Muscle layer of duodenum (tissue), 2 donors: ENCODE measurements around the gene LYZL2.
"Not testable (repeated sequence)": the region's sequence is repeated elsewhere in the genome, so short reads cannot be mapped to it uniquely, and the experiment has no call there.

Experiments
- H3K27ac ChIP-seq: one replicate; pipeline ENCODE4 v1.7.0; 2013; ENCODE audit warnings: mild to moderate bottlenecking, low read length
- H3K27me3 ChIP-seq: one replicate; pipeline ENCODE4 v1.7.0; 2013; ENCODE audit warnings: low read depth, mild to moderate bottlenecking, control low read depth, low read length
- H3K36me3 ChIP-seq, 2 donors: one replicate each; pipeline ENCODE4 v1.7.0; 2013; ENCODE audit warnings: low read length in 2 of 2, control low read depth in 1 of 2, mild to moderate bottlenecking in 1 of 2; ENCODE audit not compliant: insufficient read depth in 2 of 2, control insufficient read depth in 1 of 2
- H3K4me1 ChIP-seq, 2 donors: one replicate each; pipeline ENCODE4 v1.7.0; 2013; ENCODE audit warnings: low read length in 2 of 2, mild to moderate bottlenecking in 2 of 2, control low read depth in 1 of 2, moderate library complexity in 1 of 2; ENCODE audit not compliant: insufficient read depth in 2 of 2, control insufficient read depth in 1 of 2
- H3K4me3 ChIP-seq, 2 donors: one replicate each; pipeline ENCODE4 v1.7.0; 2013; ENCODE audit warnings: low read length in 2 of 2, low read depth in 1 of 2, mild to moderate bottlenecking in 1 of 2
- H3K9me3 ChIP-seq, 2 donors: one replicate each; pipeline ENCODE4 v1.7.0; 2013; ENCODE audit warnings: low read length in 2 of 2, control low read depth in 1 of 2, mild to moderate bottlenecking in 1 of 2; ENCODE audit not compliant: control insufficient read depth in 1 of 2
- donor health status: healthy.

The LYZL2 gene

GRCh38 chr10:30631188-30631587, 1.6 kb upstream of the LYZL2 start:
- Histone ChIP-seq H3K4me1 (peaks cover 0 to 3% of the 10 kb centered on the region in 2 donors), H3K36me3 (no peaks in the 10 kb centered on the region), H3K27ac (no peak overlapping the region), H3K4me3 (no peak overlapping the region), H3K27me3 (no peaks in the 10 kb centered on the region), H3K9me3 (no peaks in the 10 kb centered on the region)

DNA sequence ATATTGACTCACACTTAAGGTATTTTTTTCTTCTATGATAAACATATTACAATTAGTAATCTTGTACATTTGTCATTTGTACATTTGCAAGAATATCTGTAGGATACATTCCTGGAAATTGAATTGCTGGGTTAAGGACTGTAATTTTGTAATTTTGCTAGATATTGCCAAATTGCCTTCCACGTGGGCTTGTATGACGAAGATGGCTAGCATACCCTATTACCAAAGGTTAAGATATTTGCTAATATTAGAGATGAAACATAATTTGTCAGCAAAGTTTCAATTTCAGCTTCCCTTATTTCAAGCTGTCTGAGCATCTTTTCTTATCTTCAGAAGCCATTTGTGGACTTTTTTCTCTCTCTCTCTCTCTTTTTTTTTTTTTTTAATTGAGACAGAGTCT, 1.0 kb upstream of the LYZL2 start:
- H3K4me3 ChIP-seq, result no peak overlapping the region
- H3K27me3 ChIP-seq, result no peaks in the 10 kb centered on the region

GRCh38 chr10:30628576-30628975, 977 bp downstream of the LYZL2 start:
- not testable (repeated sequence) for H3K4me1 ChIP-seq, H3K27me3 ChIP-seq, H3K9me3 ChIP-seq, H3K4me3 ChIP-seq, H3K36me3 ChIP-seq, H3K27ac ChIP-seq

More for the DNA sequence above, 1.0 kb upstream of the LYZL2 start:
- Histone ChIP-seq H3K9me3 (no peaks in the 10 kb centered on the region), H3K4me1 (peaks cover 0 to 3% of the 10 kb centered on the region in 2 donors), H3K36me3 (no peaks in the 10 kb centered on the region), H3K27ac (no peak overlapping the region)

- not testable (repeated sequence) for H3K4me3 ChIP-seq, H3K36me3 ChIP-seq, H3K9me3 ChIP-seq, H3K27me3 ChIP-seq, H3K27ac ChIP-seq, H3K4me1 ChIP-seq
These were observed 2.7 kb downstream of the LYZL2 start for GRCh38 chr10:30626837-30627236.

- not testable (repeated sequence) for H3K27me3 ChIP-seq, H3K9me3 ChIP-seq, H3K27ac ChIP-seq, H3K4me1 ChIP-seq, H3K4me3 ChIP-seq, H3K36me3 ChIP-seq
These were observed 3.4 kb downstream of the LYZL2 start for GRCh38 chr10:30626196-30626595.

DNA sequence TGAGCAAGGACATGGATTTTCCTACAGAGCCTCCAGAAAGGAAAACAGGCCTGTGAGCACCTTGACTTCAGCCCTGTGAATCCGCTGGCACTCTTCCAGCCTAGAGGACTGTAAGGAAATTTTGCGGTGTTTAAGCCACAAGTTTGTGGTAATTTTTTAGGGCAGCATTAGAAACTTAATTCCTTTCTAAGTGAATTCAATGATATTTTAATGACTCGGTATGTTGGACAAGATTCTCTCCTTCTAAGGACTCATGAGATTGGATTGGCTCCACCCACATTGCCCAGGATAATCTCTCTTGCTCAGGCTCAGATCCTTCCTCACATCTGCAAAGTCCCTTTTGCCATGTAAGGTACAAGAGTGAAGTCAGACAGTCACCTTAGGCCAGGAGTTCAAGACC, 4.5 kb downstream of the LYZL2 start:
- Histone ChIP-seq H3K4me1 (no peaks in the 10 kb centered on the region), H3K27me3 (no peaks in the 10 kb centered on the region), H3K4me3 (no peak overlapping the region), H3K27ac (no peak overlapping the region), H3K9me3 (no peaks in the 10 kb centered on the region), H3K36me3 (no peaks in the 10 kb centered on the region)

DNA sequence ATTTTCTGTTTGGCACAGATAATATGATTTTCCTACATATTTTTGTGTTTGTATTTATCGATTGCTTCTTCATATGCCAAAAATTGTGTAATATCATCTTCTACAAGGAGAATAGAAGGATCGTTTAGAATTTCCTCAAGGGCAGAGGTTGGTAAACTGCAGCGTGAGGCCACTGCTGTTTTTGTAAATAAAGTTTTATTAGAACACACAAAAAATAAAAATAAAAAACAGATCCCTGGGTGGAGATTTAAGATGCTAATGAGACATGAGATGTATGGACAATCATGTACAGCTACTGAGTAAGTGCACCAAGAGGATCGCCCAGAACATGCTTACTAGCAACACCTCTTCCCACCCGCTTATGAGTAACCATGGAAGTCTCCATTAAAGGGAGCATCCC, 9.6 kb downstream of the LYZL2 start:
- Histone ChIP-seq H3K27me3 (no peaks in the 10 kb centered on the region), H3K36me3 (no peaks in the 10 kb centered on the region), H3K4me1 (no peaks in the 10 kb centered on the region), H3K4me3 (no peak overlapping the region), H3K27ac (no peak overlapping the region), H3K9me3 (no peaks in the 10 kb centered on the region)

- Histone ChIP-seq H3K9me3 (no peaks in the 10 kb centered on the region), H3K27ac (no peak overlapping the region), H3K4me1 (no peaks in the 10 kb centered on the region), H3K4me3 (no peak overlapping the region), H3K36me3 (no peaks in the 10 kb centered on the region), H3K27me3 (no peaks in the 10 kb centered on the region)
These were observed 12.5 kb downstream of the LYZL2 start for GRCh38 chr10:30617070-30617469.

DNA sequence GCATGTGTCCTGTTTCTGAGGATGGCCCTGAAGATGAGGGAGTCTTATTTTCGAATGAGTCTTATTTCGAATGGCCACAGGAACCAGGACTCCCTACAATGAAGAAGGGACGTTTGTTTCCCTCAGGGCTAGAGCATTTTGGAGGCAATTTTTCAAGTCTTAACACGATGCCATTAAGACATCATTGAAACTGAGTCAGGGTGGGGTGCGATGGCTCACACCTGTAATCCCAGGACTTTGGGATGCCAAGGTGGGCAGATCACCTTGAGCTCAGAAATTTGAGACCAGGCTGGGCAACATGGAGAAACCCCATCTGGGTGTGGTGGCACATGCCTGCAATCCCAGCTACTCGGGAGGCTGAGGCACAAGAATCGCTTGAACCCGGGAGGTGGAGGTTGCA, 18.5 kb downstream of the LYZL2 start:
- not testable (repeated sequence) for H3K4me1 ChIP-seq, H3K4me3 ChIP-seq, H3K9me3 ChIP-seq, H3K27ac ChIP-seq, H3K36me3 ChIP-seq, H3K27me3 ChIP-seq

GRCh38 chr10:30607814-30608213, 21.7 kb downstream of the LYZL2 start:
- Histone ChIP-seq H3K27me3 (no peaks in the 10 kb centered on the region), H3K4me1 (peaks cover 0 to 4% of the 10 kb centered on the region in 2 donors), H3K9me3 (no peaks in the 10 kb centered on the region), H3K27ac (no peak overlapping the region), H3K4me3 (no peak overlapping the region), H3K36me3 (no peaks in the 10 kb centered on the region)

DNA sequence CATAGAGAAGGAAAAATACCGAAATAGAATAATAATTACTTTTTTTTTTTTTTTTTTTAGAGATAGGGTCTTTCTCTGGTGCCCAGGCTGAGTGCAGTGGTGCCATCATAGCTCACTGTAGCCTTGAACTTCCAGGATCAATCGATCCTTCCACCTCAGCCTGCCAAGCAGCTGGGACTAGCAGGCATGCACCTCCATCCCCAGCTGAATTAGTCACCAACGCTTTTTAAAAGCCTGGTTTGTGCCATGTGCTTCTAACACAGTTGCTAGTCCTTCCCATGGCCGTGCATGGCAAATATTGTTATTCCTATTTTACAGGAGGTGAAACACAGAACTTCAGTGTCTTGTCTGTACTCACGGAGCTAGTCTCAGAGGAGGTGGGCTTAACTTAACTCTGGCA, 23.2 kb downstream of the LYZL2 start:
- Histone ChIP-seq H3K9me3 (no peaks in the 10 kb centered on the region), H3K4me1 (peaks cover 0 to 4% of the 10 kb centered on the region in 2 donors), H3K36me3 (no peaks in the 10 kb centered on the region), H3K4me3 (no peak overlapping the region), H3K27ac (no peak overlapping the region), H3K27me3 (no peaks in the 10 kb centered on the region)

DNA sequence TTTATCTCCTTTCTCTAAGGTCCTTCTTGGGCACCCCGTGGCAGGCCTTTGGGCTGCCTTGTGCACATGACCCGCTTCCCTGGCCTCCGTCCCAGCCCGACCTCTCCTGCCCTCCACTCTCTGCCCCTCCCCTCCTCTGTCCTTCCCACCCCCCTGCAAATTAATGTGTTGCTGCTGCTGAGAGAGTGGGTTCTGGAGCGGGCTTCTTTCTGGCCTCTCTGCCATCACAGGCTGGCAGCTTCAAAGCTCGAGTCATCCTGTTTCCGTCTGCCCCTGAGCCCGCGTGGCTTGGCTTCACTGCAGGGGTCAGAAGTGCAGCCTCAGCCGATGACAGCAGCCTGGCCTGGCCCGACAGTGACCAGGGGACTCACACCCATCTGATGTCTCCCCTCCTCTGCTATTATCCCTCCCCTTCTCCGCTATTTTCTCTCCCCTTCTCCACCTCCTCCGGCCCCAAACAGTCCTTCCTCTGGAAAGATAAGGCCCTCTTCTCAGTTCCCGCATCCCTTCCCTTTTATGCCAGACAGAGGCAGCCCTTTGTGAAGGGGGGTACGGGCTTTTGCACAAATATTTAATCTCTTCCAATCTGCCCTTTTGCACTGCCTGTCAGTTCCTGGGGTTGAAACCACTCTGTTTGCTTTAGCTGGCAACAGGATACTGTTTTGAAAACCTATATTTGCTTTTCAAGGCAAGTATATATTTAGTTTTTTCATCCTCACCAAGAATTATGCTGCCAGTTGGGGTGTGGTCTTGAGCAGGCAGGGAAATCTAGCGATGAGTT, 24.0 kb downstream of the LYZL2 start:
- not testable (repeated sequence) for H3K4me3 ChIP-seq, H3K27ac ChIP-seq, H3K9me3 ChIP-seq

More for the DNA sequence above, 24.0 kb downstream of the LYZL2 start:
- not testable (repeated sequence) for H3K36me3 ChIP-seq, H3K27me3 ChIP-seq, H3K4me1 ChIP-seq
